Measurements from ENCODE around the gene SERPINA1.

- TF ChIP-seq POLR2AphosphoS5 (IDR thresholded peaks at IDR 0.05; ENCODE audit: low read depth, low read length) (no peak), CTCF (IDR thresholded peaks at IDR 0.05) (no peak), REST (IDR thresholded peaks at IDR 0.05; ENCODE audit: insufficient read depth in 1 of 2, low read depth in 2 of 2, low read length in 1 of 2) (no peak), TCF7L2 (IDR thresholded peaks at IDR 0.05; ENCODE audit: low read depth, low read length) (no peak)
Measured at GRCh38 chr14:94328196-94328595, 60.2 kb downstream of the SERPINA1 start.

Data from Panc1 (cell line).